ENCODE measurements around the gene PLXNB2. TPM values are rescaled to one million over a fixed set of nuclear protein-coding genes. Genes with fewer than 3 reads are reported as not detected.
A peak's percentile ranks its signal among the peaks of the same experiment; 100 is the strongest.

The PLXNB2 gene
- total and polyA plus RNA-seq, 2 of the 4 experiments (the other 2 are of a cell fraction), result 73.1 to 202 TPM

DNA sequence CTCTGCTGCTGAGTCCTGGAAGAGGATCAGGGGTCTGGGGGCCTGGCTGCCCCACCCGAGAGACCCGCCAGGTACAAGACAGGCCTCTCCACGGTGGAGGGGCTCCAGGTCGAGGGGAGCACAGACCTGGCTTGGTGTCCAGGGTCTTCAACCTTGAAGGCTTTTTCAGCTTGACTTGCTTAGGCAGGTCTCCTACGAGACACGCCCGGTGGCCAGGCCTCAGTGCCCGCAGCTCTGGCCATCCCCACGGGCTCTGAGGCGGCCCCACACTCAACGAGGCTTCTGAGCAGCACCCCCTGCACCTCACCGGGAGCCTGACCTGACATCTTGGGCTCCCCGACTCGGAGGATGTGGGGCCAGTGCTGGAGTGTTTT lies 6.6 kb upstream of the PLXNB2 start:
- TF ChIP-seq BHLHE40 (IDR thresholded peaks at IDR 0.05; ENCODE audit: low read depth, low read length) (no peak), RFX5 (IDR thresholded peaks at IDR 0.05; ENCODE audit: low read depth, low read length) (no peak), MAFK (IDR thresholded peaks at IDR 0.05; ENCODE audit: low read depth, low read length) (no peak), NFE2L2 (IDR thresholded peaks at IDR 0.05; ENCODE audit: low read depth, low read length) (no peak), MXI1 (IDR thresholded peaks at IDR 0.05; ENCODE audit: borderline replicate concordance, low read depth, low read length) (no peak), MAZ (IDR thresholded peaks at IDR 0.05; ENCODE audit: borderline replicate concordance, low read depth, low read length) (no peak)
- TF ChIP-seq, protein P1, sequence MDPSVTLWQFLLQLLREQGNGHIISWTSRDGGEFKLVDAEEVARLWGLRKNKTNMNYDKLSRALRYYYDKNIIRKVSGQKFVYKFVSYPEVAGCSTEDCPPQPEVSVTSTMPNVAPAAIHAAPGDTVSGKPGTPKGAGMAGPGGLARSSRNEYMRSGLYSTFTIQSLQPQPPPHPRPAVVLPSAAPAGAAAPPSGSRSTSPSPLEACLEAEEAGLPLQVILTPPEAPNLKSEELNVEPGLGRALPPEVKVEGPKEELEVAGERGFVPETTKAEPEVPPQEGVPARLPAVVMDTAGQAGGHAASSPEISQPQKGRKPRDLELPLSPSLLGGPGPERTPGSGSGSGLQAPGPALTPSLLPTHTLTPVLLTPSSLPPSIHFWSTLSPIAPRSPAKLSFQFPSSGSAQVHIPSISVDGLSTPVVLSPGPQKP (IDR thresholded peaks at IDR 0.05; ENCODE audit: borderline replicate concordance, low read depth, low read length), result no peak
- TF ChIP-seq, protein P2, sequence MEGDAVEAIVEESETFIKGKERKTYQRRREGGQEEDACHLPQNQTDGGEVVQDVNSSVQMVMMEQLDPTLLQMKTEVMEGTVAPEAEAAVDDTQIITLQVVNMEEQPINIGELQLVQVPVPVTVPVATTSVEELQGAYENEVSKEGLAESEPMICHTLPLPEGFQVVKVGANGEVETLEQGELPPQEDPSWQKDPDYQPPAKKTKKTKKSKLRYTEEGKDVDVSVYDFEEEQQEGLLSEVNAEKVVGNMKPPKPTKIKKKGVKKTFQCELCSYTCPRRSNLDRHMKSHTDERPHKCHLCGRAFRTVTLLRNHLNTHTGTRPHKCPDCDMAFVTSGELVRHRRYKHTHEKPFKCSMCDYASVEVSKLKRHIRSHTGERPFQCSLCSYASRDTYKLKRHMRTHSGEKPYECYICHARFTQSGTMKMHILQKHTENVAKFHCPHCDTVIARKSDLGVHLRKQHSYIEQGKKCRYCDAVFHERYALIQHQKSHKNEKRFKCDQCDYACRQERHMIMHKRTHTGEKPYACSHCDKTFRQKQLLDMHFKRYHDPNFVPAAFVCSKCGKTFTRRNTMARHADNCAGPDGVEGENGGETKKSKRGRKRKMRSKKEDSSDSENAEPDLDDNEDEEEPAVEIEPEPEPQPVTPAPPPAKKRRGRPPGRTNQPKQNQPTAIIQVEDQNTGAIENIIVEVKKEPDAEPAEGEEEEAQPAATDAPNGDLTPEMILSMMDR (conservative IDR thresholded peaks at IDR 0.05; ENCODE audit: low read depth, low read length), result no peak
- Histone ChIP-seq H3K79me1 (ENCODE audit: low read depth in 1 of 2, low read length in 2 of 2) (no peaks in the 10 kb centered on the region), H3K14ac (replicated peaks; ENCODE audit: low read depth, low read length) (no peak overlapping the region), H4K8ac (ENCODE audit: low read depth in 2 of 2, low read length in 2 of 2) (no peak overlapping the region), H3K9me3 (ENCODE audit: control insufficient read depth, insufficient read depth, low read length) (no peaks in the 10 kb centered on the region), H2BK120ac (ENCODE audit: low read depth, low read length) (no peak overlapping the region), H3K9ac (ENCODE audit: low read depth, low read length) (no peak overlapping the region), H3K4me1 (ENCODE audit: control insufficient read depth, insufficient read depth, low read length) (peaks cover 1% of the 10 kb centered on the region; the same call in 1 of the 2 replicates), H3K36me3 (ENCODE audit: control insufficient read depth, insufficient read depth, low read length) (no peaks in the 10 kb centered on the region), H3K4me3 (ENCODE audit: insufficient read depth, low read depth, low read length) (no peak overlapping the region), H4K5ac (ENCODE audit: low read depth, low read length) (no peak overlapping the region), H3K23ac (ENCODE audit: low read depth, low read length) (no peak overlapping the region), H3K4ac (ENCODE audit: low read depth, low read length) (no peak overlapping the region), H3K56ac (ENCODE audit: extremely low read depth, insufficient read depth, low read length) (no peak overlapping the region), H4K91ac (ENCODE audit: insufficient read depth, low read depth, low read length) (no peak overlapping the region), H3K27ac (ENCODE audit: insufficient read depth, low read length) (no peak overlapping the region), H2BK5ac (ENCODE audit: low read depth, low read length, poor library complexity, severe bottlenecking) (no peak overlapping the region), H3K9me1 (ENCODE audit: insufficient read depth, low read length) (no peaks in the 10 kb centered on the region), H2BK15ac (ENCODE audit: low read depth, low read length) (no peak overlapping the region), H2BK20ac (ENCODE audit: low read depth, low read length) (no peak overlapping the region), H2AK9ac (replicated peaks; ENCODE audit: low read depth, low read length, poor library complexity) (no peak overlapping the region), H4K20me1 (ENCODE audit: insufficient read depth, low read length) (no peaks in the 10 kb centered on the region), H3K27me3 (ENCODE audit: control insufficient read depth, insufficient read depth, low read length) (peaks cover 3% of the 10 kb centered on the region; the same call in 1 of the 2 replicates), H3K4me2 (ENCODE audit: low read depth, low read length) (no peak overlapping the region), H2AFZ (replicated peaks; ENCODE audit: low read length, poor library complexity) (peak overlapping the region; percentile 65), H3K18ac (ENCODE audit: low read depth, low read length) (no peak overlapping the region), H2AK5ac (ENCODE audit: low read depth, low read length) (no peak overlapping the region)
- no TSS peak for BruUV-seq (replicated peaks)
- no peak for ATAC-seq (ENCODE audit: low read depth)
- WGBS, 2 experiments (ENCODE audit: extremely low coverage in 2 of 2, insufficient read length in 1 of 2), result 57% methylated on average over 6 of the region's 14 CpGs; no CpG with 5 or more reads in 1 of the 2 experiments
- CTCF ChIA-PET, result no interaction called here
- dilution Hi-C loops (cut with HindIII; ENCODE audit: low sequenced_read_pairs, unreplicated experiment), result no loop called here
- POLR2A ChIA-PET (ENCODE audit: unreplicated experiment), result no interaction called here
- in situ Hi-C loops (cut with MboI; ENCODE audit: low sequenced_read_pairs), result no loop called here
- no peak for DNase-seq
- intact Hi-C loops (cut with micrococcal nuclease), result no loop called here
